ENCODE data around the gene HPN. TPM values are rescaled to one million over a fixed set of nuclear protein-coding genes. Genes with fewer than 3 reads are reported as not detected.

Gene HPN
- polyA plus RNA-seq, 3 donors = 0.05 TPM; not detected in 2

DNA sequence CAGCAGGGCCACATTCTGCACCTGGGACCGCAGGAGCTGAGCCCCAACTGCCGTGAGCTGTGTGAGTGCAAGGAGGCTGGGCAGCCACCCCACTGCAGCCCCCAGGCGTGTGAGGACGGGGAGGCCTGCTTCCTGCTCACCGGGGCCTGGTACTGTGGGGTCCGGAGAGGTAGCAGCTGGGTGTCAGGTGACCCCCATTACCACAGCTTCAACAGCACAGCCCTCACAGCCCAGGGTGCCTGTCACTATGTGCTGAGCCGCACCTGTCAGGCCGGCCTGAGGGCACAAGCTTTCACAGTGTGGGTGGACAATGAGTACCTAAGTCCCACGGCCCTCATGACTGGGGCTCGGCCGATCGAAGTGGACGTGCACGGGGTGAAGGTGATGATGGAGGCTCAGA is 38.3 kb downstream of the HPN start:
- H3K4me1 Mint-ChIP-seq = no peaks in the 10 kb centered on the region
- no peak overlapping the region for H3K27ac Mint-ChIP-seq

DNA sequence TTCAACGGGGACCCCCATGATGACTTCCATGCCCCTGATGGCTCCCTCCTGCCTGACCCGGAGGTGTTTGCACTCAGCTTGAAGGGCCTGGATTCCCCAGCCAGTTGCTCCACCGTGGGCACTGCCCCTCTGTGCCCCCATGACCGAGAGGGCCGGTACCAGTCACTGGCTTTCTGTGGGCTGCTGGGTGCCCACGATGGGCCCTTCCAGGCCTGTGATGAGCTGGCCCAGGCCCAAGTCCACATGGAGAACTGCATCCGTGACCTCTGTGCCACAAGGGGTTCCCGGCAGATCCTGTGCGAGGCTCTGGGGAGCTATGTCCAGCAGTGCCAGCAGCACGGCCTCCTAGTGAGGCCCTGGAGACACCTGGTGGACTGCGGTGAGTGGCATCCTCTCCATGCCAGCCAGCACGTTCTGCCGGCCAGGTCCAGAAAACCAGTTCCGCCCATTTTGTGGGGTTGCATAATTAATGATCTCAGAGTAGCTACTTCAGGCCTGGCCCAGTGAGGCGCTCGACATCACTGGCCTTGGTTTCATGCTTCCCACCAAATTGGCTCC is 39.2 kb downstream of the HPN start:
- intact Hi-C loops (cut with micrococcal nuclease) = no loop called here
- H3K36me3 ChIP-seq (replicated peaks in 1 of 2; ENCODE audit: control insufficient read depth in 1 of 2, insufficient read depth in 2 of 2, low read length in 2 of 2) = no peaks in the 10 kb centered on the region
- H3K4me1 Mint-ChIP-seq = no peaks in the 10 kb centered on the region
- TF ChIP-seq, protein P1, sequence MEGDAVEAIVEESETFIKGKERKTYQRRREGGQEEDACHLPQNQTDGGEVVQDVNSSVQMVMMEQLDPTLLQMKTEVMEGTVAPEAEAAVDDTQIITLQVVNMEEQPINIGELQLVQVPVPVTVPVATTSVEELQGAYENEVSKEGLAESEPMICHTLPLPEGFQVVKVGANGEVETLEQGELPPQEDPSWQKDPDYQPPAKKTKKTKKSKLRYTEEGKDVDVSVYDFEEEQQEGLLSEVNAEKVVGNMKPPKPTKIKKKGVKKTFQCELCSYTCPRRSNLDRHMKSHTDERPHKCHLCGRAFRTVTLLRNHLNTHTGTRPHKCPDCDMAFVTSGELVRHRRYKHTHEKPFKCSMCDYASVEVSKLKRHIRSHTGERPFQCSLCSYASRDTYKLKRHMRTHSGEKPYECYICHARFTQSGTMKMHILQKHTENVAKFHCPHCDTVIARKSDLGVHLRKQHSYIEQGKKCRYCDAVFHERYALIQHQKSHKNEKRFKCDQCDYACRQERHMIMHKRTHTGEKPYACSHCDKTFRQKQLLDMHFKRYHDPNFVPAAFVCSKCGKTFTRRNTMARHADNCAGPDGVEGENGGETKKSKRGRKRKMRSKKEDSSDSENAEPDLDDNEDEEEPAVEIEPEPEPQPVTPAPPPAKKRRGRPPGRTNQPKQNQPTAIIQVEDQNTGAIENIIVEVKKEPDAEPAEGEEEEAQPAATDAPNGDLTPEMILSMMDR (IDR thresholded peaks at IDR 0.05) = no peak
- no peaks in the 10 kb centered on the region for H3K9me3 ChIP-seq (replicated peaks in 1 of 2; ENCODE audit: control insufficient read depth in 1 of 2, insufficient read depth in 1 of 2, low read length in 2 of 2)
- H3K9me3 Mint-ChIP-seq = no peaks in the 10 kb centered on the region
- peaks cover 3 to 10% (median 8%) of the 10 kb centered on the region in 3 donors for H3K27me3 Mint-ChIP-seq (ENCODE audit: low read depth in 3 of 3)
- no peaks in the 10 kb centered on the region for H3K27me3 ChIP-seq (ENCODE audit: control insufficient read depth in 2 of 2, insufficient read depth in 2 of 2, low read length in 2 of 2)
- H3K27ac ChIP-seq (ENCODE audit: low read depth in 1 of 2, low read length in 2 of 2) = no peak overlapping the region
- H3K9ac ChIP-seq (ENCODE audit: insufficient read depth, low read length, poor library complexity, severe bottlenecking) = no peak overlapping the region
- H4K20me1 ChIP-seq (ENCODE audit: insufficient read depth, low read length) = no peaks in the 10 kb centered on the region
- H2AFZ ChIP-seq (ENCODE audit: insufficient read depth, low read depth, low read length, poor library complexity, severe bottlenecking) = no peak overlapping the region
- WGBS (ENCODE audit: insufficient coverage) = 95% methylated on average over 15 of the region's 16 CpGs
- DNase-seq = no peak
- no peak overlapping the region for H3K27ac Mint-ChIP-seq
- no peaks in the 10 kb centered on the region for H3K79me2 ChIP-seq (ENCODE audit: insufficient read depth, low read length)
- no peak overlapping the region for H3K4me2 ChIP-seq (replicated peaks; ENCODE audit: extremely low read depth, low read length, poor library complexity, severe bottlenecking)
- H3K4me3 Mint-ChIP-seq = no peak overlapping the region
- no peaks in the 10 kb centered on the region for H3K36me3 Mint-ChIP-seq
- H3K4me1 ChIP-seq (ENCODE audit: control insufficient read depth in 1 of 2, insufficient read depth in 2 of 2, low read length in 2 of 2) = no peaks in the 10 kb centered on the region
- no peak overlapping the region for H3K4me3 ChIP-seq (replicated peaks in 1 of 3; ENCODE audit: low read depth in 2 of 3, low read length in 3 of 3)

More for the DNA sequence above, 38.3 kb downstream of the HPN start:
- Mint-ChIP-seq H3K27me3 (ENCODE audit: low read depth in 3 of 3) (peaks cover 3 to 10% (median 8%) of the 10 kb centered on the region in 3 donors), H3K4me3 (no peak overlapping the region), H3K9me3 (no peaks in the 10 kb centered on the region), H3K36me3 (no peaks in the 10 kb centered on the region)
- no peak overlapping the region for H3K4me2 ChIP-seq (replicated peaks; ENCODE audit: extremely low read depth, low read length, poor library complexity, severe bottlenecking)
- no peak for DNase-seq
- WGBS (ENCODE audit: insufficient coverage) = 87% methylated on average over 12 of the region's 14 CpGs
- no peaks in the 10 kb centered on the region for H3K4me1 ChIP-seq (ENCODE audit: control insufficient read depth in 1 of 2, insufficient read depth in 2 of 2, low read length in 2 of 2)
- no peaks in the 10 kb centered on the region for H3K79me2 ChIP-seq (ENCODE audit: insufficient read depth, low read length)
- H3K36me3 ChIP-seq (replicated peaks in 1 of 2; ENCODE audit: control insufficient read depth in 1 of 2, insufficient read depth in 2 of 2, low read length in 2 of 2) = no peaks in the 10 kb centered on the region
- intact Hi-C loops (cut with micrococcal nuclease) = no loop called here
- no peak overlapping the region for H3K9ac ChIP-seq (ENCODE audit: insufficient read depth, low read length, poor library complexity, severe bottlenecking)
- no peak overlapping the region for H3K27ac ChIP-seq (ENCODE audit: low read depth in 1 of 2, low read length in 2 of 2)
- H2AFZ ChIP-seq (ENCODE audit: insufficient read depth, low read depth, low read length, poor library complexity, severe bottlenecking) = no peak overlapping the region
- no peaks in the 10 kb centered on the region for H3K27me3 ChIP-seq (ENCODE audit: control insufficient read depth in 2 of 2, insufficient read depth in 2 of 2, low read length in 2 of 2)
- no peaks in the 10 kb centered on the region for H3K9me3 ChIP-seq (replicated peaks in 1 of 2; ENCODE audit: control insufficient read depth in 1 of 2, insufficient read depth in 1 of 2, low read length in 2 of 2)
- TF ChIP-seq, protein P1 (IDR thresholded peaks at IDR 0.05) = no peak
- no peak overlapping the region for H3K4me3 ChIP-seq (replicated peaks in 1 of 3; ENCODE audit: low read depth in 2 of 3, low read length in 3 of 3)
- no peaks in the 10 kb centered on the region for H4K20me1 ChIP-seq (ENCODE audit: insufficient read depth, low read length)
